ENCODE results near the gene ZC3HAV1.
"Not testable (repeated sequence)": the region's sequence is repeated elsewhere in the genome, so short reads cannot be mapped to it uniquely, and the experiment has no call there.

ZC3HAV1 gene

GRCh38 chr7:139109983-139110411 lies 477 bp upstream of the ZC3HAV1 start:
- Histone ChIP-seq H3K27ac (ENCODE audit: low read depth, low read length) (peak overlapping the region; percentile 95), H3K9ac (ENCODE audit: low read length) (peak overlapping the region; percentile 81), H3K27me3 (ENCODE audit: control insufficient read depth, insufficient read depth, low read length) (no peaks in the 10 kb centered on the region), H3K36me3 (ENCODE audit: control insufficient read depth, insufficient read depth, low read length) (no peaks in the 10 kb centered on the region), H3K4me3 (ENCODE audit: low read length) (peak overlapping the region; percentile 97), H3K4me1 (ENCODE audit: control insufficient read depth, insufficient read depth, low read length) (peaks cover 3% of the 10 kb centered on the region)

- Histone ChIP-seq H3K9ac (ENCODE audit: low read length) (peak overlapping the region; percentile 81), H3K27me3 (ENCODE audit: control insufficient read depth, insufficient read depth, low read length) (no peaks in the 10 kb centered on the region), H3K4me1 (ENCODE audit: control insufficient read depth, insufficient read depth, low read length) (peaks cover 3% of the 10 kb centered on the region), H3K27ac (ENCODE audit: low read depth, low read length) (peak overlapping the region; percentile 95), H3K4me3 (ENCODE audit: low read length) (peak overlapping the region; percentile 97), H3K36me3 (ENCODE audit: control insufficient read depth, insufficient read depth, low read length) (no peaks in the 10 kb centered on the region)
Measured at GRCh38 chr7:139108266-139109187, 993 bp downstream of the ZC3HAV1 start.

GRCh38 chr7:139106959-139107358 lies 2.6 kb downstream of the ZC3HAV1 start:
- H3K36me3 ChIP-seq (ENCODE audit: control insufficient read depth, insufficient read depth, low read length), result no peaks in the 10 kb centered on the region
- peak overlapping the region; percentile 97 for H3K4me3 ChIP-seq (ENCODE audit: low read length)
- no peaks in the 10 kb centered on the region for H3K27me3 ChIP-seq (ENCODE audit: control insufficient read depth, insufficient read depth, low read length)
- H3K27ac ChIP-seq (ENCODE audit: low read depth, low read length), result no peak overlapping the region
- H3K9ac ChIP-seq (ENCODE audit: low read length), result no peak overlapping the region
- H3K4me1 ChIP-seq (ENCODE audit: control insufficient read depth, insufficient read depth, low read length), result peaks cover 3% of the 10 kb centered on the region

GRCh38 chr7:139106227-139106626 lies 3.3 kb downstream of the ZC3HAV1 start:
- H3K36me3 ChIP-seq (ENCODE audit: control insufficient read depth, insufficient read depth, low read length); H3K27ac ChIP-seq (ENCODE audit: low read depth, low read length); H3K4me3 ChIP-seq (ENCODE audit: low read length); H3K9ac ChIP-seq (ENCODE audit: low read length); H3K27me3 ChIP-seq (ENCODE audit: control insufficient read depth, insufficient read depth, low read length); H3K4me1 ChIP-seq (ENCODE audit: control insufficient read depth, insufficient read depth, low read length): not testable (repeated sequence)

GRCh38 chr7:139105484-139105883 lies 4.0 kb downstream of the ZC3HAV1 start:
- Histone ChIP-seq H3K4me3 (ENCODE audit: low read length) (peak overlapping the region; percentile 32), H3K27me3 (ENCODE audit: control insufficient read depth, insufficient read depth, low read length) (no peaks in the 10 kb centered on the region), H3K4me1 (ENCODE audit: control insufficient read depth, insufficient read depth, low read length) (peaks cover 3% of the 10 kb centered on the region), H3K9ac (ENCODE audit: low read length) (no peak overlapping the region), H3K27ac (ENCODE audit: low read depth, low read length) (no peak overlapping the region), H3K36me3 (ENCODE audit: control insufficient read depth, insufficient read depth, low read length) (no peaks in the 10 kb centered on the region)

- Histone ChIP-seq H3K27me3 (ENCODE audit: control insufficient read depth, insufficient read depth, low read length) (no peaks in the 10 kb centered on the region), H3K4me3 (ENCODE audit: low read length) (no peak overlapping the region), H3K4me1 (ENCODE audit: control insufficient read depth, insufficient read depth, low read length) (no peaks in the 10 kb centered on the region), H3K36me3 (ENCODE audit: control insufficient read depth, insufficient read depth, low read length) (no peaks in the 10 kb centered on the region), H3K9ac (ENCODE audit: low read length) (no peak overlapping the region), H3K27ac (ENCODE audit: low read depth, low read length) (no peak overlapping the region)
Measured at GRCh38 chr7:139104091-139104450, 5.4 kb downstream of the ZC3HAV1 start.

- H3K27me3 ChIP-seq (ENCODE audit: control insufficient read depth, insufficient read depth, low read length), result no peaks in the 10 kb centered on the region
- no peak overlapping the region for H3K27ac ChIP-seq (ENCODE audit: low read depth, low read length)
- H3K9ac ChIP-seq (ENCODE audit: low read length), result no peak overlapping the region
- no peak overlapping the region for H3K4me3 ChIP-seq (ENCODE audit: low read length)
- H3K36me3 ChIP-seq (ENCODE audit: control insufficient read depth, insufficient read depth, low read length), result peaks cover 2% of the 10 kb centered on the region
- no peaks in the 10 kb centered on the region for H3K4me1 ChIP-seq (ENCODE audit: control insufficient read depth, insufficient read depth, low read length)
Measured at GRCh38 chr7:139103057-139103815, 6.3 kb downstream of the ZC3HAV1 start.

GRCh38 chr7:139101637-139102158 lies 7.8 kb downstream of the ZC3HAV1 start:
- H3K9ac ChIP-seq (ENCODE audit: low read length); H3K27ac ChIP-seq (ENCODE audit: low read depth, low read length); H3K4me1 ChIP-seq (ENCODE audit: control insufficient read depth, insufficient read depth, low read length); H3K27me3 ChIP-seq (ENCODE audit: control insufficient read depth, insufficient read depth, low read length); H3K36me3 ChIP-seq (ENCODE audit: control insufficient read depth, insufficient read depth, low read length); H3K4me3 ChIP-seq (ENCODE audit: low read length): not testable (repeated sequence)

- H3K4me1 ChIP-seq (ENCODE audit: control insufficient read depth, insufficient read depth, low read length), result no peaks in the 10 kb centered on the region
- no peak overlapping the region for H3K4me3 ChIP-seq (ENCODE audit: low read length)
- H3K9ac ChIP-seq (ENCODE audit: low read length), result no peak overlapping the region
- H3K27me3 ChIP-seq (ENCODE audit: control insufficient read depth, insufficient read depth, low read length), result no peaks in the 10 kb centered on the region
- H3K27ac ChIP-seq (ENCODE audit: low read depth, low read length), result no peak overlapping the region
- peaks cover 2% of the 10 kb centered on the region for H3K36me3 ChIP-seq (ENCODE audit: control insufficient read depth, insufficient read depth, low read length)
Measured at GRCh38 chr7:139099172-139099947, 10.2 kb downstream of the ZC3HAV1 start.

GRCh38 chr7:139095194-139095659 lies 14.3 kb downstream of the ZC3HAV1 start:
- Histone ChIP-seq H3K4me3 (ENCODE audit: low read length) (no peak overlapping the region), H3K4me1 (ENCODE audit: control insufficient read depth, insufficient read depth, low read length) (no peaks in the 10 kb centered on the region), H3K27ac (ENCODE audit: low read depth, low read length) (no peak overlapping the region), H3K9ac (ENCODE audit: low read length) (no peak overlapping the region), H3K36me3 (ENCODE audit: control insufficient read depth, insufficient read depth, low read length) (peaks cover 2% of the 10 kb centered on the region), H3K27me3 (ENCODE audit: control insufficient read depth, insufficient read depth, low read length) (no peaks in the 10 kb centered on the region)

- Histone ChIP-seq H3K9ac (ENCODE audit: low read length) (no peak overlapping the region), H3K27ac (ENCODE audit: low read depth, low read length) (no peak overlapping the region), H3K4me1 (ENCODE audit: control insufficient read depth, insufficient read depth, low read length) (no peaks in the 10 kb centered on the region), H3K4me3 (ENCODE audit: low read length) (peak overlapping the region; percentile 27), H3K36me3 (ENCODE audit: control insufficient read depth, insufficient read depth, low read length) (peaks cover 2% of the 10 kb centered on the region), H3K27me3 (ENCODE audit: control insufficient read depth, insufficient read depth, low read length) (no peaks in the 10 kb centered on the region)
Measured at GRCh38 chr7:139094596-139094995, 14.9 kb downstream of the ZC3HAV1 start.

- H3K4me3 ChIP-seq (ENCODE audit: low read length), result no peak overlapping the region
- no peak overlapping the region for H3K27ac ChIP-seq (ENCODE audit: low read depth, low read length)
- H3K9ac ChIP-seq (ENCODE audit: low read length), result no peak overlapping the region
- H3K36me3 ChIP-seq (ENCODE audit: control insufficient read depth, insufficient read depth, low read length), result peaks cover 2% of the 10 kb centered on the region
- H3K4me1 ChIP-seq (ENCODE audit: control insufficient read depth, insufficient read depth, low read length), result no peaks in the 10 kb centered on the region
- H3K27me3 ChIP-seq (ENCODE audit: control insufficient read depth, insufficient read depth, low read length), result no peaks in the 10 kb centered on the region
Measured at GRCh38 chr7:139094030-139094429, 15.5 kb downstream of the ZC3HAV1 start.

Data from rectal smooth muscle tissue (tissue), 1 donor.